Muscle of arm (tissue), 12 donors: ENCODE measurements around the gene SLC16A1. TPM values are rescaled to one million over a fixed set of nuclear protein-coding genes. Genes with fewer than 3 reads are reported as not detected.
"Not testable (repeated sequence)": the region's sequence is repeated elsewhere in the genome, so short reads cannot be mapped to it uniquely, and the experiment has no call there.

Source experiments
- DNase-seq: peaks from one replicate; pipeline ENCODE4 v3.0.0-alpha.2; 2013
- polyA plus RNA-seq, 12 donors: library from polyadenylated mRNA; unstranded; fragments of 120-200 nt; gene quantifications; one replicate each; pipeline ENCODE4 v1.2.1, GENCODE V29; 2013; ENCODE audit not compliant: insufficient read length in 12 of 12

The SLC16A1 gene
- polyA plus RNA-seq, 12 donors, result 29.9 to 180 (median 44.5) TPM

- DNase-seq, result no peak
Measured at GRCh38 chr1:112975336-112975735, 19.3 kb upstream of the SLC16A1 start.

DNA sequence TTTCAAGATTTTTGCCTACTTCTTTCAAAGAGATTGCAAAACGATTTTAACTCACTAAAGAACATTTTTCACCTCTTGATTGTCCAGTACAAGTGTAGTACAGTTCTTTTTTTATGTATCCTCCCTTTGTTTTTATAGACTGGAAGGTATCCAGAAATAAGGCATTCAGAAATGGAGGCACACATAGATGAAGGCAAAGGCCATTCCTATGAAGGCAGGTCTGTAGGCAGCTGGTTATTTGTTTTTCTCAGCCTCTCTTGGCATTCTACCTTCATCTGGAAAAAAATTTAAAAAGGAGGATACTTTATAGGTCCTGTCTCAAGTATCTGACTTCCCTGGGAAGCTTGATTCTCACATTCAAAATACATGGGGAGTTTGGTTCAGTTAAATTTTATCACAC is 18.6 kb upstream of the SLC16A1 start:
- no peak for DNase-seq

DNA sequence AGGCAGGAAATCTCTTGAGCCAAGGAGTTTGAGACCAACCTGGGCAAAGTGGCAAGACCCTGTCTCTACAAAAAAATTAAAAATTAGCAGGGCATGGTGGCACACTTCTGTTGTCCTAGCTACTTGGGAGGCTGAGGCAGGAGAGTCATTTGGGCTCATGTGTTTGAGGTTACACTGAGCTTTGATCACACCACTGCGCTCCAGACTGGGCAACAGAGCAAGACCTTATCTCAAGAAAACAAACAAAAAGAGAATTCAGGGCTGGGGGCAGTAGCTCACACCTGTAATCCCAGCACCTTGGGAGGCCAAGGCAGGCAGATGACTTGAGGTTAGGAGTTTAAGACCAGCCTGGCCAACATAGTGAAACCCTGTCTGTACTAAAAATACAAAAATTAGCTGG is 17.8 kb upstream of the SLC16A1 start:
- DNase-seq, result no peak

DNA sequence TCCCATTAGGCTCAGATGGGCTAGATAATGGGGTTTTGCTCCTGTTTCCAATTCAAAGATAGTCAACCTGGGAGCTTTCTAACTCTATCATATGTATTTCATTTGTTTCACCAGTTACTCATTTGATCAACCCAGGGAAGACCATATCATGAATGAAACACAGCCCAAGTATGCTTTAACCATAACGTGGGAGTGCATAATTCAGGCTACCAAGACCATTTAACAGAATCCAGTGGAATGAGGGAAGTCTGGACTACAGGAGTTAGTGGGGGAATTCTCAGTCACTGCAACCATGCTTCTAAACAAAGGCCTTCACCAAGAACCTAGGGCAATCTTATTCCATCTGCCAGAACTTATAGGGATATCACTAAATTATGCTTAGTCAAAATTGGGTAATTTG is 15.0 kb upstream of the SLC16A1 start:
- DNase-seq, result no peak

- DNase-seq, result no peak
Measured at GRCh38 chr1:112964347-112964746, 8.4 kb upstream of the SLC16A1 start.

GRCh38 chr1:112961072-112961471 is 5.1 kb upstream of the SLC16A1 start:
- no peak for DNase-seq

DNA sequence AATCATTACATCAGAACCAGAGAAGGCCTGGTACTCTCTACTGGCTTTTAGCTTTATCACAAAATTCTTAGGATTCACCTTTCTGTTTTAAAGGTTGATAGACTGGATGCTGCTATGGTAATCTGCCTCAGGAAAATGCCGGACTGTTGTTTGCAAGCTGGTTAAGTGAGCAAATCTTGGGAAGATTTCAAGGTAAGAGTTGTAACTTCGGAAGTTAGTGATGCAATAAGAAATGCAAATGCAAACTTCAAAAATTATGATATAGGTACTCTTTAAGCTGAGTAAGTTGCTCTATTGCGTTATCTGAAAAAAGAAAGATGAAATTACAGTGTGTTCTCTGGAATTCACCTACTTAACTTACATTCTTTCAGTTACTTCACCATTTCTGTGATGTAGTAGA is 4.4 kb upstream of the SLC16A1 start:
- no peak for DNase-seq

DNA sequence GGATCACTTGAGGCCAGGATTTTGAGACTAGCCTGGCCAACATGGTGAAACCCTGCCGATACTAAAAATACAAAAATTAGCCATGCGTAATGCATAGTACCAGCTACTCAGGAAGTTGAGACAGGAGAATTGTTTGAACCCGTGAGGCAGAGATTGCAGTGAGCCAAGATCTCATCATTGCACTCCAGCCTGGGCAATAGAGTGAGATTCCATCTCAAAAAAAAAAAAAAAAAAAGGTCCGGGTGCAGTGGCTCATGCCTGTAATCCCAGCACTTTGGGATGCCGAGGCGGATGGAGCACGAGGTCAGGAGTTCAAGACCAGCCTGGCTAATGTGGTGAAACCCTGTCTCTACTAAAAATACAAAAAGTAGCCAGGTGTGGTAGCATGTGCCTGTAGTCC is 2.2 kb upstream of the SLC16A1 start:
- DNase-seq, result not testable (repeated sequence)

GRCh38 chr1:112957133-112957812 is 1.3 kb upstream of the SLC16A1 start:
- peak; percentile 35 for DNase-seq

- DNase-seq, result no peak
Measured at GRCh38 chr1:112956544-112957132, 642 bp upstream of the SLC16A1 start.

- peak; percentile 35 for DNase-seq
Measured at GRCh38 chr1:112954945-112955772, 837 bp downstream of the SLC16A1 start.

DNA sequence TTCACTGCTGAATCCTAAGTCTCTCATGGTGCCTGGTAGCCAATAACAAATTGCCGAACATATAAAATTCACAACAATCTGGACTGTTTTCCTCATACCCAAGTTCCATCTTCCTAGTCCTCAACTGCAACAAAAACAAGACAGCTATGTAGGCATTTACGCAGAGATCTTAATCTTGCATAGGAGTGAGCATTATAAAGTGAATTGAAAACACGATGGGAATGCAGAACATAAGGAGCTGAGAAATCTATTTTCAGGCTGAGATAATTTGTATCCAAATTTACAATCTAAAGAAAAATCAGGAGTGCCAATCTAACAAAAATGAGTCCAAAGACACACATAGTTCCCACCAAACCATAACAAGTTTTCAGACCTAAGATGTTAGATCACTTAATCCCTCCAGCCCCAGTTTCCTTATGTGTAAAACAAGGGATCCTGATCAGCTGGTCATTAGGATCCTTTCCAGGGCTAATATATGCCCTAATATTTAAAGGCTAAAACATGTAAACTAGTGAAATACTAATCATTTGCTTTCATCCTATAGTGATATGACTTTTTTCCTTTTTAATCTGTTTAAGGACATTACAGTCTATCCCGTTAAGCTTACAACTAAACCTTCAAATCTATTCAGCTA is 1.9 kb downstream of the SLC16A1 start:
- no peak for DNase-seq

- DNase-seq, result no peak
Measured at GRCh38 chr1:112950426-112950825, 5.6 kb downstream of the SLC16A1 start.

- DNase-seq, result no peak
Measured at GRCh38 chr1:112946683-112947082, 9.3 kb downstream of the SLC16A1 start.

GRCh38 chr1:112939810-112940209 is 16.2 kb downstream of the SLC16A1 start:
- DNase-seq, result no peak

DNA sequence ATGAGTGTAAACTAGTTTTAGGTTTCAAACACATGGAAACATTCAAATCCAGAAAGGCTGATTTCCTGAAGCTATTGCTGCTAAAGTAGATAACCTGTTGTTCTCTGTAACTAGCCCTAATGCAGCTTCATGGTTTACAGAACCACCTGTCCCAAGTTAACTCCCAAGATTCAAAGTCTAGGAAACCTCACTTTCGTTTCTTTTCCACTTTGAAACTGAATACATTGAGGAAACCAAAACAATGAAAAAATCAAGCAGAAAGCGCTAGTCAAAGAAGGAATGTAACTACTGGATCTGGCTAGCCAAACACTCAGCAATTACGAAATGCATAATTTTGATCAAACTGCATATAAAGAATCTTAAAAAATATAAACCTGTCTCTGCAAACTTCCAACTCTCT is 17.8 kb downstream of the SLC16A1 start:
- DNase-seq, result no peak

DNA sequence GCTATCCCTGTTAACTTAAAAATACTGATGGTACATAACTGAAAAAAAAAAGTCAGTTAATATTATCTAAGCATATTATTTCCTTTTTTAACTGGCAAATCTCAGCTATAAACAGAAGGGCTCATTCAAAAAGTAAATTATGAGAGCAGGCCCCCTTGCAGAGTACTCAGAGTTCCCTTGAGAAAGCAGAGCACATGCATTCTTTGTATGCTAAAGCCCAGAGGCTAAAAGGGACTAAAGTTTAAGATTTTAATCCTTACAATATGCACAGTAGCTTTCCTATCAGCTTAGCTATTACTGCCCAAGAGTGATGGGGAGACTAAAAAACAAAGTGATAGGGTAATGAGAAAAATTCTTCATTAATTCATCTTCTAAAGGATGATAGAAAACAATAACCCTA is 18.5 kb downstream of the SLC16A1 start:
- DNase-seq, result no peak

GRCh38 chr1:112937070-112937469 is 18.9 kb downstream of the SLC16A1 start:
- DNase-seq, result no peak

DNA sequence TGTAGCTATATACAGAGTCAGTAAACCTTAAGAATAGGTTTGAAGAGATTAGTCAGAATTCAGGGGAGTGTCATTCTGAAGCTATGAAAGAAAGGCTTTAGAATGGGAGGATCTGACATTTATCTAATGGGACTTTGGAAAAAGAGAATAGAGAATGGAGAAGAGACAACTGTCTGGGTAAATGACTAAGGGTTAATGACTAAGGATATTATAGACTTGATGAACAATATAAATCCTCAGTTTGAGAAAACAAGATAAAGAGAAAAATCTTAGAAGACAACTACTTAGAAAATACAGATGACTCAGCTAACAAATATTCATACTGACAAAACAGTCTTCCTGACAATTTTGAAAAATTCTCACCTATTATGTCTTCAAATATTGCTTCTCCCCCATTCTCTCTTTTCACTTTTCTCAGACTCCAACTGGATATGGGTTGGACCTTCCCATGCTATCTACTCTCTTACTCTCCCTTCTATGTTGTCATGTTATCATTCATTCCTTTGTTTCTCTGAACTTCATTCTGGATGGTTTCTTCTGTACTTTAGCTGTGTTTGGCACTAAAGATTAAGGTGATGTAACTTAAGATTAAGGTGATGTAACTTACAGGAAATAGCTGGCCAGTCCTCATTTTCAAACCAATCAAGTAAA is 20.4 kb downstream of the SLC16A1 start:
- DNase-seq, result no peak

DNA sequence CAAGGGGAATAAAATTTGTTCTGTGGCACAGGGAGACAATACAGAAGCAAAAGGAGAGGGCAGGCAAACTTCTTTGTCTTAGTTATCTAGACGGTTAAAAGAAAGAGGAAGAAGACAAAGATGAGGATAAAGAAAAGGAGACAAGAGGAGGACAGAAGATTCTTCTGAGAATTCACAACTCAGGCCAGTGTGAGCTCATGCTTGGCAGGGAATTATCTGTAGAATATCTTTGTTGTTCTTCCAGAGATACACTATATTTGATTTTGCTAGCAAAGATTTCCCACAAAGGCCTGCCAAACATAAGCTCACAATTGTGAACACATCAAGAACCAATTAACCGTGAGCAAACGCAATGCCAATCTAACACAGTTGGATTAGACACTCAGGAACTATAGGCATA is 21.4 kb downstream of the SLC16A1 start:
- DNase-seq, result peak; percentile 16

GRCh38 chr1:112933820-112934571 is 22.0 kb downstream of the SLC16A1 start:
- no peak for DNase-seq
